HCT116 (cell line): ENCODE results near the gene SEMA5B. TPM values are rescaled to one million over a fixed set of nuclear protein-coding genes. Genes with fewer than 3 reads are reported as not detected.

Experiments used
- ATAC-seq: fragments of 200-7000 bp; cut with Tn5 transposase; 2 replicates; pipeline ENCODE4 v1.9.1; 2020; ENCODE audit warnings: mild to moderate bottlenecking, moderate library complexity
- BruUV-seq: library from RNA; stranded (reverse); fragments of 400-500 nt; replicated peaks from 2 replicates; lab custom pipeline; 2021; lab: Mats Ljungman, UMichigan
- CTCF ChIA-PET: fragments of 300-600 bp; sonication (Branson Sonifier 250); formaldehyde crosslinking; loops from one replicate; lab custom pipeline; 2021; ENCODE audit warnings: antibody characterized with exemption; lab: Charles Lee
- POLR2A ChIA-PET: fragments of 300-600, 350-600 bp; sonication (Branson Sonifier 250); formaldehyde crosslinking; loops from one replicate; lab custom pipeline; 2021; ENCODE audit warnings: antibody characterized with exemption; lab: Charles Lee
- RAD21 ChIA-PET, 2 experiments: fragments of 300-600 bp; sonication (Branson Sonifier 250); formaldehyde crosslinking; loops; one replicate each; lab custom pipeline; 2023; ENCODE audit warnings: low total read pairs in 2 of 2; ENCODE audit not compliant: uncharacterized antibody in 2 of 2, unreplicated experiment in 2 of 2, low non-redundant PET in 1 of 2; lab: Charles Lee
- DNase-seq: peaks from one replicate; pipeline ENCODE4 v3.0.0-alpha.2; 2010; ENCODE audit warnings: low read depth, low spot score
- H2AFZ ChIP-seq: fragments of 200-600 bp; shearing (Covaris generic), sonication (generic); 2 replicates; pipeline ENCODE4 v1.6.1; 2017; ENCODE audit warnings: low read depth, mixed run types, mixed read lengths, antibody characterized with exemption, low read length; ENCODE audit not compliant: poor library complexity, severe bottlenecking
- H3K27ac ChIP-seq: 2 replicates; pipeline ENCODE4 v1.5.1; 2012; ENCODE audit warnings: low read depth, low read length
- H3K27me3 ChIP-seq: fragments of 200-600 bp; sonication (generic); 2 replicates; pipeline ENCODE4 v1.6.1; 2016; ENCODE audit warnings: mixed run types, low read length, mixed read lengths; ENCODE audit not compliant: insufficient read depth
- H3K36me3 ChIP-seq, 2 experiments: fragments of 200-500 bp in 1 of 2; fragments of 200-600 bp in 1 of 2; sonication (Bioruptor generic) in 1 of 2; sonication (generic) in 1 of 2; 2 replicates each; pipeline versions ENCODE4 v1.5.1 to v1.6.1; 2014 to 2016; ENCODE audit warnings: low read length in 2 of 2, inconsistent platforms in 1 of 2, mixed read lengths in 1 of 2, mixed run types in 1 of 2; ENCODE audit not compliant: insufficient read depth in 2 of 2, control insufficient read depth in 1 of 2
- H3K4me1 ChIP-seq, 2 experiments: fragments of 200-600 bp in 1 of 2; sonication (generic) in 1 of 2; 2 replicates each; pipeline versions ENCODE4 v1.5.1 to v1.6.1; 2012 to 2017; ENCODE audit warnings: low read length in 2 of 2, inconsistent platforms in 1 of 2, mild to moderate bottlenecking in 1 of 2, mixed read lengths in 1 of 2, mixed run types in 1 of 2, moderate library complexity in 1 of 2; ENCODE audit not compliant: insufficient read depth in 2 of 2, control insufficient read depth in 1 of 2
- H3K4me2 ChIP-seq: fragments of 200-600 bp; sonication (generic); 2 replicates; pipeline ENCODE4 v1.6.1; 2017; ENCODE audit warnings: mixed run types, low read length, mixed read lengths
- H3K4me3 ChIP-seq, 2 experiments: fragments of 200-600 bp in 1 of 2; sonication (generic) in 1 of 2; replicated peaks in 1 of 2; 2 replicates each; pipeline ENCODE4 v1.5.1; 2011 to 2016; ENCODE audit warnings: low read length in 2 of 2, control low read depth in 1 of 2, low read depth in 1 of 2, mild to moderate bottlenecking in 1 of 2, mixed read lengths in 1 of 2, mixed run types in 1 of 2
- H3K79me2 ChIP-seq: fragments of 200-600 bp; sonication (generic); 2 replicates; pipeline ENCODE4 v1.6.1; 2017; ENCODE audit warnings: mild to moderate bottlenecking, mixed run types, low read length, moderate library complexity, mixed read lengths; ENCODE audit not compliant: insufficient read depth
- H3K9ac ChIP-seq: fragments of 200-600 bp; sonication (generic); 2 replicates; pipeline ENCODE4 v1.6.1; 2016; ENCODE audit warnings: low read length, mixed read lengths
- H3K9me2 ChIP-seq: fragments of 200-600 bp; sonication (generic), shearing (Covaris generic); 2 replicates; pipeline ENCODE4 v1.6.1; 2017; ENCODE audit warnings: mixed run types, mild to moderate bottlenecking, moderate library complexity; ENCODE audit not compliant: insufficient read depth
- H3K9me3 ChIP-seq, 2 experiments: fragments of 200-500 bp in 1 of 2; fragments of 200-600 bp in 1 of 2; sonication (Bioruptor generic) in 1 of 2; sonication (generic) in 1 of 2; 2 replicates each; pipeline ENCODE4 v1.6.1; 2014 to 2017; ENCODE audit warnings: low read length in 2 of 2, mixed read lengths in 2 of 2, inconsistent platforms in 1 of 2, low read depth in 1 of 2, mild to moderate bottlenecking in 1 of 2, mixed run types in 1 of 2, moderate library complexity in 1 of 2; ENCODE audit not compliant: control insufficient read depth in 1 of 2, insufficient read depth in 1 of 2
- H4K20me1 ChIP-seq: fragments of 200-600 bp; sonication (generic), shearing (Covaris generic); 2 replicates; pipeline ENCODE4 v1.6.1; 2017; ENCODE audit warnings: mixed run types, mild to moderate bottlenecking, moderate library complexity; ENCODE audit not compliant: insufficient read depth
- CBX3 ChIP-seq: IDR thresholded peaks from 2 replicates; pipeline ENCODE4 v1.6.1; 2012; ENCODE audit warnings: low read depth
- CTCF ChIP-seq, 3 experiments: fragments of 200-600 bp in 1 of 3; sonication (generic) in 1 of 3; IDR thresholded peaks in 2 of 3; conservative IDR thresholded peaks in 1 of 3; 2 replicates each; pipeline ENCODE4 v1.5.1; 2012 to 2017; ENCODE audit warnings: low read depth in 2 of 3, low read length in 2 of 3, antibody characterized with exemption in 1 of 3, borderline replicate concordance in 1 of 3, control low read depth in 1 of 3, mild to moderate bottlenecking in 1 of 3, mixed read lengths in 1 of 3, mixed run types in 1 of 3, moderate library complexity in 1 of 3; ENCODE audit not compliant: insufficient read depth in 1 of 3
- EZH2phosphoT487 ChIP-seq: fragments of 200-600 bp; IDR thresholded peaks from 2 replicates; pipeline ENCODE4 v1.6.1; 2018; ENCODE audit warnings: antibody characterized with exemption, borderline replicate concordance
- MAX ChIP-seq: IDR thresholded peaks from 2 replicates; pipeline ENCODE4 v1.6.1; 2012
- RAD21 ChIP-seq: IDR thresholded peaks from 2 replicates; pipeline ENCODE4 v1.6.1; 2012; ENCODE audit warnings: low read depth, mild to moderate bottlenecking
- REST ChIP-seq: IDR thresholded peaks from 2 replicates; pipeline ENCODE4 v1.6.1; 2012; ENCODE audit warnings: low read depth
- YY1 ChIP-seq: IDR thresholded peaks from 2 replicates; pipeline ENCODE4 v1.6.1; 2011; ENCODE audit warnings: low read length, low read depth, moderate library complexity, mild to moderate bottlenecking; ENCODE audit not compliant: insufficient replicate concordance; ENCODE audit errors: extremely low read depth
- ZFX ChIP-seq: fragments of 450-650 bp; IDR thresholded peaks from 2 replicates; pipeline ENCODE4 v1.6.1; 2017
- intact Hi-C: fragments of 100-400 bp; cut with micrococcal nuclease; formaldehyde crosslinking; loops from 2 replicates; pipeline ENCODE4 v1.10.0; 2022
- total RNA-seq: library from RNA; stranded (reverse); gene quantifications from one replicate; pipeline ENCODE4 v1.2.1, GENCODE V29; 2021; ENCODE audit not compliant: unreplicated experiment

SEMA5B gene
- total RNA-seq, 1 experiment from 2014 or later: 0.15 TPM

DNA sequence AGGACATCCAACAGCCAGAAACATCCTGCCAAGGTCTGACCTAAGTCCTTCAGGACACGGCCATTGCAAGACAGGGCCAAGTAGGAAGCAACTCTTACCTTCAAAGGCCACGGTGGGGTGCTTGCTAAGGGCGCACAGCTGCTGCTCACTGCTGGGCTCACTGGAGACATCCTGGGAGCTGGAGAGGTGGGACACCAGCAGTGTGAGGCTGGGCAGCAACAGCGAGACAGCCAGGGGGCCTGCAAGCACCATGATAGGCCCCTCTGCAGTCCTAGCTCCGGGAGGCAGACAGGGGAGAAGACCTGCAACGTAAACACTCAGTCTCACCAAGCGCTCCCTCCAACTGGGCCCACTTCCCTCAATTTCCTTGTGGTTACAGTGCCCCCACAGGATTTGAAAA is 79.2 kb downstream of the SEMA5B start:
- POLR2A ChIA-PET: no interaction called here
- no peak overlapping the region for H3K4me2 ChIP-seq

GRCh38 chr3:122947738-122948137 is 79.8 kb downstream of the SEMA5B start:
- H3K27me3 ChIP-seq: no peaks in the 10 kb centered on the region
- DNase-seq (no peak), ATAC-seq (no peak)
- no peak overlapping the region for H3K4me3 ChIP-seq
- H3K9me3 ChIP-seq: no peaks in the 10 kb centered on the region
- no peaks in the 10 kb centered on the region for H3K36me3 ChIP-seq
- H4K20me1 ChIP-seq: no peaks in the 10 kb centered on the region
- H3K9me2 ChIP-seq: no peaks in the 10 kb centered on the region
- peaks cover 2 to 8% of the 10 kb centered on the region in 2 experiments; a peak in 3 of 4 replicates for H3K4me1 ChIP-seq
- no peak overlapping the region for H3K9ac ChIP-seq
- intact Hi-C loops: no loop called here
- RAD21 ChIA-PET: no interaction called here
- no TSS peak for BruUV-seq
- no peak overlapping the region for H3K4me2 ChIP-seq
- POLR2A ChIA-PET: no interaction called here
- H3K27ac ChIP-seq: no peak overlapping the region
- CTCF ChIA-PET: no interaction called here
- H3K79me2 ChIP-seq: no peaks in the 10 kb centered on the region
- H2AFZ ChIP-seq: no peak overlapping the region
- no peak for TF ChIP-seq MAX
- no peak for TF ChIP-seq CTCF (IDR thresholded peaks at IDR 0.05 in 2 of 3, conservative IDR thresholded peaks at IDR 0.05 in 1 of 3; ENCODE audit: borderline replicate concordance in 1 of 3, insufficient read depth in 1 of 3, low read depth in 2 of 3, low read length in 2 of 3)
- TF ChIP-seq ZFX: no peak
- TF ChIP-seq EZH2phosphoT487: no peak
- TF ChIP-seq REST: no peak
- no peak for TF ChIP-seq YY1

More for the DNA sequence above, 79.2 kb downstream of the SEMA5B start:
- ChIA-PET RAD21 (no interaction called here), CTCF (no interaction called here)
- H3K27ac ChIP-seq: no peak overlapping the region
- H3K9me3 ChIP-seq: no peaks in the 10 kb centered on the region
- H3K4me3 ChIP-seq: no peak overlapping the region
- DNase-seq (no peak), ATAC-seq (no peak)
- H3K4me1 ChIP-seq: peaks cover 2 to 9% of the 10 kb centered on the region in 2 experiments; a peak in 3 of 4 replicates
- no peaks in the 10 kb centered on the region for H3K9me2 ChIP-seq
- H3K27me3 ChIP-seq: no peaks in the 10 kb centered on the region
- intact Hi-C loops: no loop called here
- H3K79me2 ChIP-seq: no peaks in the 10 kb centered on the region
- H2AFZ ChIP-seq: no peak overlapping the region
- H3K36me3 ChIP-seq: no peaks in the 10 kb centered on the region
- TF ChIP-seq CTCF (IDR thresholded peaks at IDR 0.05 in 2 of 3, conservative IDR thresholded peaks at IDR 0.05 in 1 of 3; ENCODE audit: borderline replicate concordance in 1 of 3, insufficient read depth in 1 of 3, low read depth in 2 of 3, low read length in 2 of 3) (0 out of 6 replicates have a peak, but pooled peaks of 1 of the 3 experiments have one; percentile 5), CBX3 (no peak), RAD21 (peak; percentile 17; the same call in 1 of the 2 replicates)
- BruUV-seq: no TSS peak
- no peaks in the 10 kb centered on the region for H4K20me1 ChIP-seq
- no peak overlapping the region for H3K9ac ChIP-seq
